RKO (cell line): Measurements from ENCODE around the gene FAM241A.
"Not testable (repeated sequence)": the region's sequence is repeated elsewhere in the genome, so short reads cannot be mapped to it uniquely, and the experiment has no call there.

ENCODE experiments used
- DNase-seq: peaks from one replicate; pipeline ENCODE4 v3.0.0-alpha.2; 2016; ENCODE audit warnings: low spot score

Gene FAM241A

DNA sequence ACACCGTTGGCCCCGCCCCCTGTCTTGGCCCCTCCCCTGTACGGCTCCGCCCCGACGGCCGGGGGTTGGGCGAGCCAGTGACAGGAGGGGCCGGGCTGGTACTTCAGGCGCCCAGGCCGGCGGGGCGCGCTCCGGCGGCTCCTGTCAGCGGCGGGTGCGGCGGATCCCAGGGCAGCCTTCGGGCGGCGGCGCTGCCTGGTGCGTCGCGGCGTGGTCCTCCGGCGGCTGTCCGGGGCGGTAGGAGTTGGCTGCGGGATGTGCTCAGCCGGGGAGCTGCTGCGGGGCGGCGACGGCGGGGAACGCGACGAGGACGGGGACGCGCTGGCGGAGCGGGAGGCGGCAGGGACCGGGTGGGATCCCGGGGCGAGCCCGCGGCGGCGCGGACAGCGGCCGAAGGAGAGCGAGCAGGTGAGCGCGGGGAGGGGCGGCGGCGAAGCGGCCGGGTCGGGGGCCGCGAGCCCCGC, at the start of gene FAM241A:
Gene FAM241A, plus strand, starts transcription at position 129 of the 464 bp plus-strand sequence. Its CDS starts 127 bp downstream, at position 256.
- DNase-seq = peak; percentile 85

DNA sequence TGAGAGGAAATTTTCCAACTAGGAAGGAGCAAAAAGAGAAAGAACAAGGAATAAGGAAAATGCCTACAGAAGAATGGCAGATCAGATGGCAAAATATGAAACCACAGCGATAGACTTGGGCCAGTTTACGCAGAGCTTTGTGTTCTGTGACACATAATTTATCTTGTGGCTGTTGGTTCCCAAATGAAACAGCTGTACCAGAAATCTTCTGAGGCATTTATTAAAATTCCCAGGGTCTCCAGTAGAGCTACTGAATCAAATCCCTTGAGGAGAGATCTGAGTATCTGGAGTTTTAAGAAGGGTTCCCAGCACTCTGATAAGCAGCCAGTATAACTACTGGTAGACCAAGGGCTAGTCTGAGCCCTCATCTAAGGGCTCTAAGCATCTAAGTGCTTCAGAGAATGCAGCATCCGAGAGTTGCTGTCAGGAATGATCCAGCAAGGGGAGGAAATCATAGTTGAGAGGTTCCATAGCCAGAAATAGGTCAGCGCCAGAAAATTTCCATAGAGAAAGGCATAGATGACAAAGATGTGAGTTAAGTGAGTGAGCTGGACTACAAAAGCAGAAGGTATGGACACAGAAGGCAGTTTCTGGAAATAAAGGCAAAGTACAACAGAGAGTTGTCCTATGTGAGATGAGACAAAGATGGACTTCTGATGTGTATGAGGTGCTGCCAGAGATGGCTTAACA, 46.3 kb upstream of the FAM241A start:
- no peak for DNase-seq

DNA sequence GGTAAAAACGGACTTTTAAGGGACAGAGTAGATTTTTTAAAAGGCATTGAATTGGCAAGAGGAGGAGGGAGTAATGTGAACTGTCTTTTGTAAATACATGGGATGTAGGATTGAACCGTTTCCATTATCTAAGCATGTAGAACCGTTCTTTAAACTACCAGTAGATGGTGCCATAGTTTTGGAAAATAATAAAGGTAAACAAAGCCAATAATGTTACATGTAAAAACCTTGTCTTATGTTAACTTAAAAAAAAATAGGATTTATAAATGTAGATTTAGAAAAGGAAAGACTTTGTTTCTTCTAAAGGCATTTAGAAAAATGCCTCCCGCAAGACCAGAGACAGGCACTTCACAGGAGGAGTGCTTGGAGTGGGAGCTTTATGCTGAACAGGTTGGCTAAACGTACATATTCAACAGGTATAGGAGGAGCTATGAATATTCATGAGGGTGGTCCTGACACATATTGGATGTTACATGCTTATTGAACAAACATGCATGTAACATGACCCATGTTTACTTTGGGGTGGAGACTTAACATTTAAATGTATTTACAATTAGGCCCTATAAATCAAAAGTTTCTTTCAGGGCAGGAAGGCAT, 45.5 kb upstream of the FAM241A start:
- DNase-seq = peak; percentile 79

DNA sequence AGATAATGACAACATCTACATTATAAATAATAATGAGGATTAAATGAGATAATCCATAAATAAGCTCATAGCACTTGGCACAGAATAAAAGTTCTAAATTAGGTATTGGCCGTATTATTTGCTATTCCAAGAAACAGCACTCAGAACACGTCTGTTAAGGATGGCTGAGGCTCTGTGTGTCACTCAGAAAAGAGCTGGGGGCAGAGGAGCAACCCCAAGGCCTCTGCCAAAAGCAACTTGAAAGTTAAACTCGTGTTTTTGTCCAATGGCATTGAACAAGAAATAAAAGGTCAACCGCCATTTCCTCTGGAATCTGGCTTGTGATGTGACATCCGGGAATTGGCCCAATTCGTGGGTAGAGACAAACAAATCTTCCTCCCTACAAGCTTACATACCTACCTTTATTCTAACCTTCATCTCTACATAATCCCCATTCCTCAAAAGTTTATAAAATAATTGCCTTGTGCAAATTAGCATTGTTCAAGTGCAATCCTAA, 42.3 kb upstream of the FAM241A start:
- DNase-seq = no peak

DNA sequence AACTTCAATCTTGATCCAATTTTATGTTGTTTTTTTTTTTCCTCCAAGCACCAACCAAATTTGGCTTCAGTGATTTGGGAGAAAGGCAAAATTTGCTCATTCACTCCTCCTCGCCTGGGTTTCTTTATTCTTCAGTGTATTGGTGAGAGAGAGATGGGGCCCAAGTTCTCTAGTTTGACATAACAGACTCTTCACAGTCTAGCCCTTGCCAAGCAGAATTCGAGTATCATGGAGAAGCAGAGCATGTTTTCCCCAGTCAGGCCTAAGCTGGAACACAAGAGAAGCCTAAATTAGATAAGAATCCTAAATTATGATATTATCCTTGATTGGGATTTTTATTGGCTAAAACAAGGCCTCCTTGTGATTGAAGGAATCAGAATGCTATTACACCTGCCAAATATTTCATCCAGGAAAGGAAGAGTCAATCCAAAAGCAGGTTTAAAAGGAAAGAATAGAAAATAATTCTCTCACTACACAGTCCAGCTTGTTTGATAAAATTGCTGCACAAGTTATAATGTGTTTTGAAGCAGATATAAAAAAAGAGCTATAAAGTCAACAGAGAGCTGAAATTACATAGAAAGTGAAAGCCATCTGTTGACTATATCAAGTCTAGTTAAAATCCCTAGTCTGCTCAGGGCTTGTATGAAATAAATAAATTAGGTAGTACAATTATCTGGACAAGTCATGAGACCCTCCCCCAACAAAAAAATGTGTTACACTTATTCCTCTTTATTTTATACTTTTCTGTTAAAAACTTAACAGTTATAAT, 39.9 kb upstream of the FAM241A start:
- no peak for DNase-seq

DNA sequence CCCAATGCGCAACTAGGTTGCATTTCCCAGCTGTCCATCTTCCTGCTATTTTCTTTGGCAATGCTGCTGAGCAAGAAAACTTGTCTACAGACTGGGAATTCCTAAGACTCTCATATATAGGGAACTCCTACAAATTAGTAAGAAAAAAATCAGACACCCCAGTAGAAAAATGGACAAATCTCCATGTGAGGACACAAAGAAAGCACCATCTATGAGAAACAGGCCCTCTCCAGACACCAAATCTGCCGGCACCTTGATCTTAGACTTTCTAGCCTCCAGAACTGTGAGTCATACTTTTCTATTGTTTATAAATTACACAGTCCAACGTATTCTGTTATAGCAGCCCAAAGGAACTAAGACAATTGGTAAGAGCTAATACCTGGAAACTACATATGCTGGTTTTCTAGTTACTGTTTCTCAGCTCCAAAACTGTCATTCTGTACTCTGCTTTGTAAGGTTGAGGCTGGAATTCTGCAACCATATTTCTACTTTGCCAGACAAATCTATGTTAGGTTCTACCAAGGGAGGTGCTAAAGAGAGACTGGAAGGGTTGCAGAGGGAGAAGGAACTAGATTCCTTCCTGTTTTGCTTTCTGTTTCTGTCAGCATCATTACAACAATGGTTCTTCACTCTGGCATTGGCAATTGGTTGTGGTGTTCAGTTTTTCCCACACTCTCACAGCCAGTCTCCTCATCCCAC, 35.7 kb upstream of the FAM241A start:
- no peak for DNase-seq

DNA sequence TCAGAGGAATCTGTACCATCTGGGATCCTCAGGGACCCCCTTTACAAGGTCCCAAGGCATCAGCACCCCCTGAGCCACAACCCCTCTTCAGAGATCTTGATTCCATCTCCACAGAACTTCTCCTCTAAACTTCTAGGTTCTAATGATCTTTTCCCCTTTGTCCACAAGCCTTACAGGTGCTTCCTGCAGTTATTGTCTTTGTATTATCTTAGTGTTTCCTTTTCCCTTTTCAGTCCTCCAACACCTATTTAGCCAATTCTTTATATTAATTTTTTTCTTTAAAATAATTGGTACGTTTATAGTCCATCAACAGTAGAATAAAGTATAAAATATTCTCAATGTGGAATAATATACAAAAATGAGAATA, 35.2 kb upstream of the FAM241A start:
- DNase-seq = no peak

DNA sequence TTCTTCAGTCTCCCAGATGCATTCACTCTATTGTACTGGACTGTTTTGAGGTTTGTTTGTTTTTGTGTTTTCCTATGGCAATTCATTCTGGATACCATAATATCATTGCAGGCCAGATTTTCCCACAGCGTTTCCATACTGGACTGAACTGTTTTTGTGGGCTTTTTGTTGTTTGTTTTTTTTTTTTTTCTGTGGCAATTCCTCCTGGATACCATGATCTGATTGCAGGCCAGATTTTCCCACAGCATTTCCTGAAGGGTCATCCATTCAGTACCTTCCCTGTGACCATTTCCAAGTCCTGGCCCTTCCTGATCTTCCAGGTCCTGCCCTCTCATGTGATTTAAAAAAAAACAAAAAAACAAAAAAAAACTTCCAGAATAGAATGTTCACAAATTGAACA, 33.9 kb upstream of the FAM241A start:
- DNase-seq = no peak

DNA sequence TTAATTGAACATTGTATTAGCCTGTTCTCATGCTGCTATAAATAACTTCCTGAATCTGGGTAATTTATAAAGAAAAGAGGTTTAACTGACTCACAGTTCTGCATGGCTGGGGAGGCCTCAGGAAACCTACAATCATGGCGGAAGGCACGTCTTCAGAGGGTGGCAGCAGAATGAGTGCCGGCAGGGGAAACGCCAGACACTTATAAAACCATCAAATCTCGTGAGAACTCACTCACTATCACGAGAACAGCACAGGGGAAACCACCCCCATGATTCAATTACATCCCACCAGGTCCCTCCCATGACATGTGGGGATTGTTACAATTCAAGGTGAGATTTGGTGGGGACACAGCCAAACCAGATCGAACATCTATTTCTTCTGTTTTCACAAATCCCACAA, 33.2 kb upstream of the FAM241A start:
- DNase-seq = not testable (repeated sequence)

DNA sequence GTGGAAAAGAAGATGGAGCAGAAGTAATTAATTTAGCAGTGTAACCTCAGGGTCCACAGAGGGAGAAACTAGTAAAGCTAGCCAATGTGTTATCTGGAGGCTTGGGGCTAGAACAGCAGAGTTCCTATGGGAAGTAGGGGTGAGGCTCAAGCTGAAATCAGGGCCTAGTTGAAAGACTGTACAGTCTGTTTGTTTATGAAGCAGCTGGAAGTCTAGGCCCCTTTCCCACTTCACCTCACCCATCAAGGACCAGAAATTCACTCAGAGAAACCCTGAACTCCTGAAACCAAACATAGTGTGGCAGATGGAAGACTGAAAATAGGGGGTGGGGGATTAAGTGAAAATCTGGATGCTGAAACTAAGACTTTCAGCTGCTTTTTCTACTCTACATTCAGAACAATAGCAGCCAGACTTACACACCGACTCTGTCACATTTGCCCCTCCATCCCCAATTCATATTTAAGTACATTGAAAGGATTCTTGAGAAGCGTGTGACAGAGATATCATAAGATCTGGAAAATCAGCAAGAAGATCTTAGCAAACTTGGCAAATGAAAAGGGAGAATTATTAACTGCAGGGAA, 32.6 kb upstream of the FAM241A start:
- DNase-seq = no peak

DNA sequence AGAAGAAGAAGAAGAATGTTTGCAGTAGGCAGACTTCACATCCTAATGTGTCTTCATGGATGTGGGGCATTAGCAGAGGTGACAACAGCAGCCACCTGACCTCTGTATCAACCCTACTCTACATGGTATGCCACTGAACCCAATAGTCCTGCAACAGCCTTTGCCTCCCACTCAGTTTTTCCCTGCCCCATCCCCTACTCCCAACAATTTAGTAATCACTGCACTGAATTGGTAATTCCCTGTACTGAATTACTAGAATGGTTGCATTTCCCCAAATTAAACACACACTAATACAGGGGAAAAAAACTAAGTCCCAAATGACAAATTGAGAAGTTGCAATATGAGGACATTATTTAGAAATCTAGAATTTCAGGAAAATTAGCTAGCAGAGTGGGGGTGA, 31.4 kb upstream of the FAM241A start:
- no peak for DNase-seq

DNA sequence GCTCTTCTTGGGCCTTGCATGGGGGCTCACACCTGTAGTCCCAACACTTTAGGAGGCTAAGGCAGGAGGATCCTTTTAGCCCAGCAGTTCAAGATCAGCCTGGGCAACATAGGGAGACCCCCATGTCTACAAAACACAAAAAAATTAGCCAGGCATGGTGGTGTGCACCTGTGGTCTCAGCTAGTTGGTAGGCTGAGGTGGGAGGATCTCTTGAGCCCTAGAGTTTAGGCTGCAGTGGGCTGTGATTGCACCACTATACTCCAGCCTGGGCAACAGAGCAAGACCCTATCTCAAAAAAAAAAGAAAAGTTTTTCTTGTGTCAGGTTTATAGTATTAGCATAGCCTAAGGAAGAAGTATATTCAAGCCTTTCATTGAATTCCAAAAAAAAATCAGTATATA, 30.8 kb upstream of the FAM241A start:
- DNase-seq = no peak

DNA sequence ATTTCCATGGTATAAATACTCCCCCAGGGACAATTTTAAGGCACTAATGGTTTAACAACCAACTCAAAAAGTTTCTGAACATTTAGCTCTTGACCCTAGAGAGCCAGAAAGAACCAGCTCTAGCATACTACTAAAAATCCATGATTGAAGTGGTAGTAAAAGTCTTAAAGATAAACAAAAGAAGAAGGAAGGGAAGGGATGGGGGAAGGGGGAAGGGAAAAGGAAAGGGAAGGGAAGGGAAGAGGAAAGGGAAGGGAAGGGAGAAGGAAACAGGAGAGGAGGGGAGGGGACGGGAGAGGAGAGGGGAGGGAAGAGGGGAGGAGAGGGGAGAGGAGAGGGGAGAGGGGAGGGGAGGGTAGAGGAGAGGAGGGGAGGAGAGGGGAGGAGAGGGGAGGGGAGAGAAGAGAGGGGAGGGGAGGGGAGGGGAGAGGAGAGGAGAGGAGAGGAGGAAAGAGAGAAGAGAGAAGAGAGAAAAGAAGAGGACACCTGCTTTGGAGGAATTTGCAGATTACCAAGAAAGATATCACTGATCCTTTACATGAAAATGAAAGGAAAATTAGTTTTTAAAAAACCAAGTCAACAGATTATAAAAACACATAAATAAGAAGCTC, 26.4 kb upstream of the FAM241A start:
- DNase-seq = no peak

DNA sequence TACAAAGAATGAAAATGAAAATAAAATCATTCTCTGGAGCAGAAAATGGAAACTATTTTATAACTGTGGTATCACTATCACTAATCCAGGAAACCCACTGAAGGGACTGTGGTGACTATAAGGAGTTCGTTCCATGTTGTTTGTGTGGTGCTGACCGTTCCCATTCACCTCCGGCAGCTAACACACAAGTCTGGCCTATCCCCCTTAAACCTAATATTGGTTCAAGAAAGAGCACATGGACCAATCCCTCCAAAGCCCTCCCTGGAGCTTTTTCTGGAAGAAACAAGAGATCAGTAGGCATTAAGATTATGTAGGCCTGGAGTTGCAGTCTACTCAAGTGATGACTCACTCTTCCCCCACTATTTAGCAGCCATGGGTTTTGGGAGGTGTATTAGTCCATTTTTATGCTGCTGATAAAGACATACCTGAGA, 25.9 kb upstream of the FAM241A start:
- DNase-seq = no peak

DNA sequence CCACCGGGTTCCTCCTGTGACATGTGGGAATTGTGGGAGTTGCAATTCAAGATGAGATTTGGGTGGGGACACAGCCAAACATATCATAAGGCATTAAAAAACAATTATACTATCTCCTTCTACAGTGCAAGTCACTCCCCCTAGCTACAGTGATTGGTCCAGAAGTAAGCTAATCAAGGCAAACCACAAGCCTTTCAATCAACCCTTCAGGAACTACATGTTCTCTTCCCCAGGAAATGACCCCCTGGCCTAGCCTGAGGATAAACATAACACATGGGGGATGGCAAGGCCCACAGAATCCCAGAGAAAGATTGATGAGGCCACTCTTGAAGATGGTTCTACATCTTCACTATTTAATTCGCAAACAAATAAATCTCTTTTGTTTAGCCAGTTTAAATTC, 25.2 kb upstream of the FAM241A start:
- no peak for DNase-seq

DNA sequence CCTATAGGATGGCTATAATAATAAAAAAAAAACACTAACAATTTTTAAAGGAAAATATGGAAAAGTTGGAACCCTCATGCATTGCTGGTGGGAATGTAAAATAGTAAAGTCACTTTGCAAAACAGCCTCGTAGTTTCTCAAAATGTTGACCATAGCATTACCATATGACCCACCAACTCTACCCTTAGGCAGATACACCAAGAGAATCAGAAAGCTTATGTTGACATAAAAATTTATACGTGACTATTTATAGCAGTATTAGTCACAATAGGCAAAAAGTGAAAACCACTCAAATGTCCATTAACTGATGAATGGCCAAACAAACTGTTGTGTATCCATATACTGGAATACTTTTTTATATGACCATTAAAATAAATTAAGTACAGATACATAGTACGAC, 19.8 kb upstream of the FAM241A start:
- DNase-seq = no peak

DNA sequence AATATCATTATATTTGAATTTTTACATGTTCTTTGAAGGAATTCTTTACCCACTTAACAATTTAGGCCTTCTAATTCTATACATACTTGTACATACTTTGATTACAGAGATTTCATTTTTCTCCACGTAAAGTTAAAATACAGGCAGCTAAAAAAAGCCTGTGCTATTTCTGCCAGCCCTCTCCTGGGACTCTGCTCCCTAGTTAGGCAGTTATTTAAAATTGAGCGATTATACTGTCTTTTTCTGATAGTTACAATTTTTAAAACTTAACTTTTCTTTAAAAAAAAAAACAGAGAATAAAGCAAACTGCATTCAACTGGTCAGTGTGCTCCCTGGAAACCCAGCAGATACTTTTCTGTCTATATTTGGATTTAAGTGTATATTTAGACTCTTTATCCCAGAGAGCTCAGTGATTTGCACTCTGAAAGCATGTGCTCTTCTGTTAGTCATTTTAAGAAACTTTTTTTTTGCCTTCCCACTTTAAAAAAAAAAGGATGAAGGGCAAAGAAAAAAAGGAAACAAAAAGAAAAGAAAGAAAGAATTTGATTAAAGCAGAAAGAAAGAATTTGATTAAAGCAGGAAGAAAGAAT, 18.1 kb upstream of the FAM241A start:
- peak; percentile 28 for DNase-seq

DNA sequence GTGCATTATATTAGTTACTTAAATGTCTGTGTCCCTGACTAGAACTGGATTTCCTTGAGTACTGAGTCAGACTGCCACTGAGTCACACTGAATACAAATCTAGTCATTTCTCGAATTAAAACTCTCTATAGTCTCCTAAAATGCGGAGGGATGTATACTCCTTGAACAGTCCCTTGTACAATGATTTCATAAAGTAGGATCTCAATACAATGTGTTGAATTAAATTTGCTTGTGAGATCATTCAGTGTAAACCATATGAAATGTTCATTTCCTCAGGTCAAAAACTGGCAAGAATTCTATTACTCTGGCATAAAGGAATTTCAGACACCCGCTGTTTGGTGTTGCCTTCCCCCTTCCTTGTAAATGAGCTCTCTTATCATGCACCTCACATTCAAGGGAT, 17.5 kb upstream of the FAM241A start:
- DNase-seq = peak; percentile 89

DNA sequence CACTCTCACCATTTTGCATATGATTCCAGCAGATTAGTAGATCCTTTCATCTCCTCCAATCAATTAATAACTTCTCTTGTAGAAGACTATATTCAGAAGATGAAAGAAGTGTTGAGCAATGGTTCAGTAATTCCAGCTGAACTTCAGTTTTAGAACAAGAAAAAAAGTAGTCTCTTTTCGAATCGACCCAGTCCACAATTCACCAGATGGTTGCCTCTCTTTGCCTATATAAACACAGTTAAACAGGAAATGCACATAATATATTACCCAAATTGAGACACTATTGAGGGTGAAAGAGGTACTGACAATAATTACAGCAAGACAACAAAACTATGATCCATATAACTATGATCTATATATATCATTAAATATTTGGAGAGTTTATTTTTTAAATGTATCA, 16.8 kb upstream of the FAM241A start:
- DNase-seq = no peak

DNA sequence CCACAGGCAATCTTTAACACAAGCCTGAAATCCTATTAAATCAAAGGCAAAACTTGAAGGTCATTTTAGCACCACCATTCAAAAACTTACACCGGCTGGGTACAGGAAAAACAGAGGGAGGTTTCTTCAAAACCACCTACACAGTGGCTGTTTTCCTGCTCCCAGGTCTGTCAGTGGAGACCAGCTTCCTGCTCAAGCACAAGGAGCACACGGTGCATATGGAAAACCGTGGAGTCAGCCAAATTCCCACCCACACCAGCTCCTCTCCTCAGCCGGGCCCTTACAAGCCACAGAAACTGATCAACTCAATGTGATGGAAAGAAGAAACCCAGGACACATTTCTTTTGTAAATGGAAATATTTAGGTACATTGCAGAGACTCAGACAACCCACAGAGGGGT, 14.3 kb upstream of the FAM241A start:
- no peak for DNase-seq

DNA sequence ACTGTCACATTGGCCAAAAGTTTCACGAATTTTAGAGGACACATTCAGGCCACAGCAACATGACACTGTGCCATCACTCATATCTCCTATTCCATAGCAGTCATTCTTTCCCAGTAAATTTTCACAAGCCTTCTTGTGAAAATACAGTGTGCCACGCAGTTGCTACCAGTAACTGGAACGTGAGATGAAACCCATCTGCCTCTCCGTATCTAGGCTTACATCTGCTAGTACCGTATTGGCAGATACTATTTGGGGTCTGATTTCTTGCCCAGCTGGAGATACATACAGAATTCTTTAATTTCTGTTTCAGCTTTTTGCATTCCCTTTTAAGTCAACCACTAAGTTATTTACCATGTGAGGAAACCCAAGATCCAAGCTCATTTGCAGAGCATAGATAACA, 8.7 kb upstream of the FAM241A start:
- DNase-seq = no peak
